RWPE2 (cell line): Measurements from ENCODE around the gene NOVA2.

Source experiments
- ATAC-seq: fragments of 200-7000 bp; cut with Tn5 transposase; 3 replicates; pipeline ENCODE4 v1.9.1; 2021; ENCODE audit warnings: low read depth
- DNase-seq: peaks from one replicate; pipeline ENCODE4 v3.0.0-alpha.2; 2020; ENCODE audit warnings: low spot score
- H3K27ac ChIP-seq: fragments of 450-650 bp; 2 replicates; pipeline ENCODE4 v1.5.1; 2017; ENCODE audit warnings: mild to moderate bottlenecking; ENCODE audit not compliant: poor library complexity, severe bottlenecking
- H3K27me3 ChIP-seq: fragments of 250-450 bp; sonication (Bioruptor Pico); 2 replicates; pipeline ENCODE4 v1.5.1; 2021; ENCODE audit warnings: mild to moderate bottlenecking, moderate library complexity; ENCODE audit not compliant: insufficient read depth, poor library complexity, severe bottlenecking
- H3K36me3 ChIP-seq: fragments of 250-450 bp; sonication (Bioruptor Pico); 2 replicates; pipeline ENCODE4 v1.5.1; 2020; ENCODE audit warnings: low read depth, mild to moderate bottlenecking, moderate library complexity
- H3K4me1 ChIP-seq: fragments of 250-450 bp; sonication (Bioruptor Pico); 2 replicates; pipeline ENCODE4 v1.5.1; 2021; ENCODE audit warnings: mild to moderate bottlenecking, moderate library complexity; ENCODE audit not compliant: insufficient read depth, poor library complexity, severe bottlenecking
- H3K4me3 ChIP-seq: fragments of 250-450 bp; sonication (Bioruptor Pico); 2 replicates; pipeline ENCODE4 v1.5.1; 2021; ENCODE audit warnings: mild to moderate bottlenecking, moderate library complexity; ENCODE audit not compliant: severe bottlenecking
- H3K9me3 ChIP-seq: fragments of 250-450 bp; sonication (Bioruptor Pico); 2 replicates; pipeline ENCODE4 v1.5.1; 2021; ENCODE audit warnings: mild to moderate bottlenecking, moderate library complexity; ENCODE audit not compliant: severe bottlenecking
- CTCF ChIP-seq: fragments of 450-650 bp; IDR thresholded peaks from one replicate; pipeline ENCODE4 v1.5.1; 2017; ENCODE audit warnings: mild to moderate bottlenecking, moderate library complexity; ENCODE audit not compliant: poor library complexity, severe bottlenecking

NOVA2 gene

DNA sequence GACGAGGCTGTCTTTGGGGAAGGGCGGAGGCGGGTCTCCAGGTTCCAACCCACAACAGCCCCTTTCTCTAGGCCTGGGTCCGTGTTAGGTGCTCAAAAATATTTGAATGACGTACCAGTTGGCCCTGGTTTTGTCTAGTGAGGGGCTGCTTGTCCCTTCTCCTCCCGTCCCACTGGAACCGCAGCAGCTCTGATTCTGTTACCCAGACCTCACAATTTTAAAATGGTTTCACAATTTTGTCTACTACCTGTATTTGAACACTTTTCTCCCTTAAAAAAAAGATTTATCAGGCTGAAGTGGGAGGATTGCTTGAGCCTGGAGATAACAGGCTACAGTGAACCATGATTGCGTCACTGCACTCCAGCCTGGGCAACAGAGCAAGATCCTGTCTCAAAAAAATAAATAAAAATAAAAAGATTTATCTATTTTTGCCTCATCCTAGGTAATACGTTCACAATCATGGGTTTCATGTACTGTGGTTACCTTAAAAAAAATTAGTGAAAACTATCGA, 86.4 kb downstream of the NOVA2 start:
- H3K4me1 ChIP-seq, result peaks cover 6% of the 10 kb centered on the region
- peak overlapping the region; percentile 69 for H3K4me3 ChIP-seq
- peaks cover 4% of the 10 kb centered on the region for H3K36me3 ChIP-seq
- no peaks in the 10 kb centered on the region for H3K9me3 ChIP-seq
- no peak for ATAC-seq
- TF ChIP-seq CTCF, result no peak
- no peaks in the 10 kb centered on the region for H3K27me3 ChIP-seq
- peak overlapping the region; percentile 61 for H3K27ac ChIP-seq
- DNase-seq, result no peak

- Histone ChIP-seq H3K4me1 (peaks cover 6% of the 10 kb centered on the region), H3K9me3 (no peaks in the 10 kb centered on the region), H3K36me3 (peaks cover 4% of the 10 kb centered on the region), H3K27ac (peak overlapping the region; percentile 61), H3K4me3 (peak overlapping the region; percentile 69), H3K27me3 (no peaks in the 10 kb centered on the region)
- ATAC-seq, result peak; percentile 67
- DNase-seq, result peak; percentile 94
- no peak for TF ChIP-seq CTCF
Measured at GRCh38 chr19:45886427-45887199, 87.1 kb downstream of the NOVA2 start.

DNA sequence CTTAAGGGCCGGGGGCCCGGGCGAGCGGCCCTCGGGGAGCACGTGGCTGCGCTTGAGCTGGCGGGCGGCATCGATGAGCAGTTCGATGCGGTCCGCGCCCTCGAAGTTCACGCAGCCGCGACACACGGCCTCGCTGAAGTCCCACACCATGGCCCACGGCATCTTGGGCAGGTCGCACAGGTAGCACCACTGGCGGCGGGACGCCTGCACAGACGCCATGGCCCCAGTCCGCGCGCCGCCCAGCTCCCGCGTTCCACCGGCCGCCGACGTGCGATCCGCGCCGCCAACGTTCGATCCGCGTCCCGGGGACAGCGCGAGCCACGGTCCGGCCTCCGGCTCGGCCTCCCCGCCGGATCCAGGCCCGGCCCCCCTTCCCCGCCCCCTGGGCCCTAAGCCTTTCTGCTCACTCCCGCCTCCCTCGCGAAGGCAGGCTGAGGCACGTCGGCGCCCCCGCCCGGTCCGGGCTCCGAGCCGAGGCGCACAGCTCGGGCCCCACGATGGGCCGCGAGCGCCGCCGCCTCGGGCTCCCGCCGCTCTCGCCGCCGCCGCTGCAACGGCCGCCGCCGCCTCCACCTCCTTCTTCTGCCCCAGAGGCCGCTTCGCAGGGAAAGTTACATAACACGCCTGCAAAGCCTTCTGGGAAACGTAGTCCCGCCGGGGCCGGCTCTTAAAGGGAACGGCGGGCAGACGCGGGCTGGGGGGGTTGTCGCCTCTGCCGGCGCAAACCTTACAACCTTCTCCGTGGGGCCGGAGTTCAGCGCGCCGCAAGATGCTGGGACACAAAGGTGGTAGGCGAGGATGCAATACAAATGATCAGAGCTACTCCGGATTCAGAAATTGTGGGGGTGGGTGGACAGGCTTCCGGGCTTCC, 87.9 kb downstream of the NOVA2 start, which contains the start of gene IRF2BP1:
TSS of gene IRF2BP1 (minus strand) at position 586 of the 871 bp plus-strand sequence. CDS start at position 219, 367 bp downstream.
- peak within 1 kb of the TSS; percentile 69 for H3K4me3 ChIP-seq
- DNase-seq, result peak; percentile 92
- H3K9me3 ChIP-seq, result no peaks in the 10 kb centered on the region
- peaks cover 4% of the 10 kb centered on the region for H3K36me3 ChIP-seq
- TF ChIP-seq CTCF, result no peak
- no peaks in the 10 kb centered on the region for H3K27me3 ChIP-seq
- peak; percentile 63 for ATAC-seq
- H3K4me1 ChIP-seq, result peaks cover 6% of the 10 kb centered on the region
- peak within 1 kb of the TSS; percentile 61 for H3K27ac ChIP-seq

GRCh38 chr19:45884682-45885555, 88.7 kb downstream of the NOVA2 start:
- ATAC-seq, result no peak
- H3K27ac ChIP-seq, result peak overlapping the region; percentile 61
- H3K27me3 ChIP-seq, result no peaks in the 10 kb centered on the region

More at GRCh38 chr19:45884682-45885555, 88.7 kb downstream of the NOVA2 start:
- TF ChIP-seq CTCF, result no peak
- Histone ChIP-seq H3K4me1 (peaks cover 6% of the 10 kb centered on the region), H3K36me3 (peaks cover 4% of the 10 kb centered on the region), H3K9me3 (no peaks in the 10 kb centered on the region), H3K4me3 (peak overlapping the region; percentile 69)
- no peak for DNase-seq
